ENCODE results near the gene EFCC1. TPM values are rescaled to one million over a fixed set of nuclear protein-coding genes. Genes with fewer than 3 reads are reported as not detected.

The EFCC1 gene
- total RNA-seq, 2 experiments from 2014 or later = 0.10 to 0.17 TPM

GRCh38 chr3:128993461-128994172 lies 7.5 kb upstream of the EFCC1 start, which contains the start of gene CFAP92:
CFAP92 (minus strand) TSS chr3:128994076; CDS start chr3:128993304, 772 bp downstream.
- POLR2A ChIA-PET = interaction anchor here (0.8 kb wide), 2 partner anchors 11 to 59 kb away, joined by 3 to 4 read pairs; no protein-coding TSS in a partner anchor
- CTCF ChIA-PET = interaction anchor here (0.9 to 3.4 kb wide), 6 partner anchors 10 to 60 kb away, joined by 3 to 15 read pairs (median 4); no protein-coding TSS in a partner anchor

- ChIA-PET CTCF (interaction anchor here (0.9 to 3.4 kb wide), 6 partner anchors 10 to 59 kb away, joined by 3 to 15 read pairs (median 4); no protein-coding TSS in a partner anchor), POLR2A (interaction anchor here (0.8 to 1.2 kb wide), 3 partner anchors 10 to 58 kb away, joined by 3 to 4 read pairs (median 3); no protein-coding TSS in a partner anchor)
These were observed 7.0 kb upstream of the EFCC1 start for GRCh38 chr3:128994173-128994512.

GRCh38 chr3:128994581-128995546 lies 6.2 kb upstream of the EFCC1 start:
- ChIA-PET POLR2A (interaction anchor here (0.8 to 1.2 kb wide), 3 partner anchors 9 to 57 kb away, joined by 3 to 4 read pairs (median 3); no protein-coding TSS in a partner anchor), CTCF (interaction anchor here (0.9 to 3.4 kb wide), 6 partner anchors 11 to 251 kb away, joined by 3 to 15 read pairs (median 4); no protein-coding TSS in a partner anchor)

GRCh38 chr3:128995737-128996136 lies 5.4 kb upstream of the EFCC1 start:
- POLR2A ChIA-PET = no interaction called here
- CTCF ChIA-PET = interaction anchor here (0.9 to 3.4 kb wide), 4 partner anchors 25 to 250 kb away, joined by 3 to 15 read pairs (median 4); no protein-coding TSS in a partner anchor

GRCh38 chr3:128996200-128996599 lies 4.9 kb upstream of the EFCC1 start:
- ChIA-PET CTCF (interaction anchor here (0.9 to 1.1 kb wide), 4 partner anchors 12 to 249 kb away, joined by 3 to 4 read pairs (median 4); no protein-coding TSS in a partner anchor), POLR2A (no interaction called here)

GRCh38 chr3:128996726-128997125 lies 4.4 kb upstream of the EFCC1 start:
- ChIA-PET POLR2A (no interaction called here), CTCF (interaction anchor here (0.9 to 1.1 kb wide), 3 partner anchors 12 to 30 kb away, joined by 3 to 4 read pairs (median 3); no protein-coding TSS in a partner anchor)

GRCh38 chr3:128997486-128998133 lies 3.5 kb upstream of the EFCC1 start:
- POLR2A ChIA-PET = no interaction called here

GRCh38 chr3:128998561-128998960 lies 2.5 kb upstream of the EFCC1 start:
- ChIA-PET POLR2A (interaction anchor here (0.6 kb wide), 1 partner anchor 1412 kb away, joined by 3 read pairs; no protein-coding TSS in a partner anchor), CTCF (interaction anchor here (0.5 to 1.4 kb wide), 3 partner anchors 28 to 98 kb away, joined by 3 to 4 read pairs (median 4); no protein-coding TSS in a partner anchor)

More at GRCh38 chr3:128997486-128998133, 3.5 kb upstream of the EFCC1 start:
- CTCF ChIA-PET = interaction anchor here (1.4 kb wide), 1 partner anchor 29 kb away, joined by 4 read pairs; no protein-coding TSS in a partner anchor

- CTCF ChIA-PET = interaction anchor here (1.3 kb wide), 1 partner anchor 28 kb away, joined by 4 read pairs; no protein-coding TSS in a partner anchor
- POLR2A ChIA-PET = interaction anchor here (0.6 kb wide), 1 partner anchor 1412 kb away, joined by 3 read pairs; no protein-coding TSS in a partner anchor
These were observed 2.0 kb upstream of the EFCC1 start for GRCh38 chr3:128999102-128999501.

GRCh38 chr3:129000742-129001100 lies 383 bp upstream of the EFCC1 start:
- POLR2A ChIA-PET = no interaction called here
- CTCF ChIA-PET = no interaction called here

GRCh38 chr3:129001806-129002572 lies 885 bp downstream of the EFCC1 start:
- POLR2A ChIA-PET = no interaction called here
- CTCF ChIA-PET = interaction anchor here (0.9 to 1.5 kb wide), 3 partner anchors 14 to 134 kb away, joined by 3 to 4 read pairs (median 3); no protein-coding TSS in a partner anchor

GRCh38 chr3:129002573-129003569 lies 1.8 kb downstream of the EFCC1 start:
- CTCF ChIA-PET = interaction anchor here (0.6 to 1.5 kb wide), 10 partner anchors 9 to 133 kb away, joined by 3 to 5 read pairs (median 3); partner anchors contain the start of gene CFAP92

GRCh38 chr3:129003578-129004112 lies 2.5 kb downstream of the EFCC1 start:
- POLR2A ChIA-PET = interaction anchor here (0.6 to 1.2 kb wide), 3 partner anchors 9 to 28 kb away, joined by 3 to 4 read pairs (median 3); no protein-coding TSS in a partner anchor
- CTCF ChIA-PET = interaction anchor here (0.6 to 1.4 kb wide), 7 partner anchors 10 to 49 kb away, joined by 3 to 5 read pairs (median 3); partner anchors contain the start of gene CFAP92

More at GRCh38 chr3:129002573-129003569, 1.8 kb downstream of the EFCC1 start:
- POLR2A ChIA-PET = no interaction called here

- ChIA-PET CTCF (interaction anchor here (1.4 kb wide), 1 partner anchor 12 kb away, joined by 5 read pairs; no protein-coding TSS in a partner anchor), POLR2A (interaction anchor here (0.8 to 1.2 kb wide), 2 partner anchors 10 to 22 kb away, joined by 3 to 4 read pairs; no protein-coding TSS in a partner anchor)
These were observed 3.7 kb downstream of the EFCC1 start for GRCh38 chr3:129004639-129005295.

GRCh38 chr3:129005526-129006303 lies 4.6 kb downstream of the EFCC1 start:
- ChIA-PET POLR2A (no interaction called here), CTCF (interaction anchor here (2.6 kb wide), 1 partner anchor 10 kb away, joined by 9 read pairs; no protein-coding TSS in a partner anchor)

All from activated CD8-positive, alpha-beta memory T cell treated with anti-CD3 and anti-CD28 coated beads for 36 hours (primary cell).